Activated CD8-positive, alpha-beta memory T cell treated with anti-CD3 and anti-CD28 coated beads for 1 hour (primary cell): ENCODE results near the gene SLC48A1.

ENCODE experiments used
- DNase-seq, 2 donors: peaks; one replicate each; pipeline ENCODE4 v3.0.0-alpha.2; 2020; ENCODE audit warnings: low read depth in 1 of 2; ENCODE audit errors: extremely low read depth in 1 of 2

Gene SLC48A1

GRCh38 chr12:47776471-47777143, 3.6 kb downstream of the SLC48A1 start:
- DNase-seq: no peak

DNA sequence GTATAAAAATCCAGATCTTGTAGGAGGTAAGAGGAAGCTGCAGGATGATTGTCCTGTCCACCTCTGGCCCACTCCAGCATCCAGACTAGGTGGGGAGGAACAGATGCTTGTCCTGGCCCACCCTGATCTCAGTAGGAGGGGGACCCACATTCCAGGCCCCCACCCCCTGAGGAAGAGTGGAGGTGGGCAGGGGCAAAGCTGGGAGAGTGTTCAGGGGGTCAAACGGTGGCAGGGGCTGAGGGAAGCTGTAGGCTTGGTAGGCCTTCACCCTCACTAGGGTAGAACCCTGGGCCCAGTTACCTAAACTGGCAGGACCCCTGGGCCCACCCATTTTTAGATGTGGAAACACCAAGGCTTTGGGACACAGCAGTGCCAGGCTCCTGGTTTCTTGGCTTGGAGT, 4.1 kb downstream of the SLC48A1 start:
- DNase-seq: no peak

DNA sequence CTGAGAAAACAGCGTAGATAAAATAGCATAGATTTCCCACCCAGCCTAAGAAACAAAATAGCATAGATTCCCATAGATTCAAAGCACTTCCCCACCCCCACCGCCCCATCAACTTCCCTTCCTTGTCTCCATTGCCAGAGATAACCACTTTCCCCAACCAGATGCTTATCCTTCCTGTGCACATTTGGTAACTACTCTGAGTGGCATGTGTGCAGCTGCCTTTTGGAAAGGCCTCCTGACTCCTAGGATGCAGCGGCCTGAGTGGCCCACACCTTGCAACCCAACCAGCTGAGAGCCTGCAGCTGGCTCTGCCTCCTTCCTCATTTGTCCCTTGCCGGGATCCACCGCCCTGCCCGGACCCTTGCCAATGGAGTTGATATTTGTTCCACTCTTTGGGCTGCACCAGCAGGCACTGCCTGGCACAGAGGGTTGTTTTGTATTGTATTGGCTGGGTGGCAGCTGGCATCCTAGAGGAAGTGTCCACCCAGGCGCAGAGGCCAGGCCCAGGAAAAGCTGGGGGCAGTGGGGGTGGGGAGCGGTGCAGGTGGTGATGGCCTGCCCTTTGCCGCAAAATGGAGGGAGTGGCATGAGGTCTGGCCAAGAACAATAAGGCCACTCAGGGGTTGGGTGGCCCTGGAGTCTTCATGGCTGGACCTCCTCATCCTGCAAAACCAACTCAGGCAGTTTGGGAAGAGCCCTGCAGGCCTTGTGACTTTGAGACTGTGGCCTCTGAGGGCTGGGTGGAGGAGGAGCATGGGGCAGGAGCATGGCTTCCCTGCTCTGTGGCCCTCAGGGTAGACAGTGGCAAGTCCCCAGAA, 4.9 kb downstream of the SLC48A1 start:
- DNase-seq: no peak

GRCh38 chr12:47778881-47779280, 5.8 kb downstream of the SLC48A1 start:
- no peak for DNase-seq

DNA sequence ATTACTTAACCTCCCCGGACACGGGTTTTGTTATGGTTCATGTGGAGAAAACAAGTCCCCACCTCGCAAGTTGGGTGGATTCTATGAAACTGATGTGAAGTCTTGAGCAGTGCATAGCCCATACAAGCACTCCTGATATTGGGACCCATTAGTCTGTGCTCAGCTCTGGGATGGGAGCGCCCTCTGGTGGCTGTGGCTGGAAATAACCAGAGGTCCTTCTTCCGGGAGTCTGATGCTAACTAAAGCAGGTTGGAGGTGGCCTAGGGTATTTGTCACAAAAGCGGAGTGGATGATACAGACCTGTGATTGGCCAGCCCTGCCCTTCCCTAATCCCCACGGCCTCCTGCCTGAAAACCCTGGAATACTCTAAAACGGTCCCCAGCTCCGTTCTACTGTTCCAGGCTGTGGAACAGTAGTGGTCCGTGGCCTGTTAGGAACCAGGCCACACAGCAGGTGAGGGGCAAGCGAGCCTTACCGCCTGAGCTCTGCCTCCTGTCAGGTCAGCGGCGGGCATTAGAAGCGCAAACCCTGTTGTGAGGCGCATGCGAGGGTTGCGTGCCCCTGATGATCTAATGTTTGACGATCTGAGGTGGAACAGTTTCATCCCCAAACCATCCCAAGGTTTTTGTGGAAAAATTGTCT, 6.4 kb downstream of the SLC48A1 start:
- DNase-seq: peak; percentile 81 to 89

GRCh38 chr12:47779943-47780504, 7.0 kb downstream of the SLC48A1 start:
- DNase-seq: no peak

DNA sequence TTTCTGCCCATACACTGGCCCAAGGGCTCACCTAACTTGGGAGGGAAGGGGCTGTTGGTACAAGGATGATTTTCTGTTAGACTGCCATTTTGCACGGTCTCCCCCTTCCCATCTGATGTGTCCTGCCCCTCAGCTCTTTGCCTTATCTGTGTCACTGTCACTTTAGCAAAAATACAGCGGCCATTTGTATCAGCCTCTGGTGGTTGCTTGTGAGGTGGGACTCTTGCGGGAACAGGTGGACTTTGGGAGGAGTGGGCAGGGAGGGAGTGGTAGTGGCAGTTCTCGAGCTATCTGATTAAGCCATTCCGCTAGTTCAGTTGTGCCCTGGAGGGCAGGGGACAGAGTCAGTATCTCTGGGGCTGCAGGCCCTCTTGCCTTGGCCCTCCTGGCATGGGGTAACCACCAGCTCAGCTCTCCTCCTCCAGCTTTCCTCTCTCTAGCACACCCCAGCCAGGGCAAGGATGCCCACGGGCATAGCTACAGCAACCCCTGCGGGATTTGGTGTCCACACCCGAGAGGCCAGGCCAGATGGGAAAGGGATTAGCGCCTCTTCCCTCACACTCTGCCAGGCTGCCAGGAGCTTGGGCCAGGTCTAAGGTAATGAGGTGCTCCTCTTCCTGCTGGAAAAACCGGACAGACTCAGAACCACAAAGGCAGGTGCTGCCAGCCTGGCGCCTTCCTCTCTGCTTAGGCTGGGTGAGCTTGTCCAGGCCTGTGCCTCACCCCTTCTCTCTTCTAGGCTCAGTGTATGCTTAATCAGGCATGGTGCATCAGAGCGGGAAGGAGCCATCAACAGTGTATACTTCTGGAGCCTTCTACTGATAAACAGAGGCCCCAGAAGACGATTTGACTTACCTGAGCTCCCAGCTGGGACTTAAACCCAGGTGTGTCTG, 8.7 kb downstream of the SLC48A1 start:
- DNase-seq: no peak

GRCh38 chr12:47782372-47782770, 9.3 kb downstream of the SLC48A1 start:
- DNase-seq: no peak

DNA sequence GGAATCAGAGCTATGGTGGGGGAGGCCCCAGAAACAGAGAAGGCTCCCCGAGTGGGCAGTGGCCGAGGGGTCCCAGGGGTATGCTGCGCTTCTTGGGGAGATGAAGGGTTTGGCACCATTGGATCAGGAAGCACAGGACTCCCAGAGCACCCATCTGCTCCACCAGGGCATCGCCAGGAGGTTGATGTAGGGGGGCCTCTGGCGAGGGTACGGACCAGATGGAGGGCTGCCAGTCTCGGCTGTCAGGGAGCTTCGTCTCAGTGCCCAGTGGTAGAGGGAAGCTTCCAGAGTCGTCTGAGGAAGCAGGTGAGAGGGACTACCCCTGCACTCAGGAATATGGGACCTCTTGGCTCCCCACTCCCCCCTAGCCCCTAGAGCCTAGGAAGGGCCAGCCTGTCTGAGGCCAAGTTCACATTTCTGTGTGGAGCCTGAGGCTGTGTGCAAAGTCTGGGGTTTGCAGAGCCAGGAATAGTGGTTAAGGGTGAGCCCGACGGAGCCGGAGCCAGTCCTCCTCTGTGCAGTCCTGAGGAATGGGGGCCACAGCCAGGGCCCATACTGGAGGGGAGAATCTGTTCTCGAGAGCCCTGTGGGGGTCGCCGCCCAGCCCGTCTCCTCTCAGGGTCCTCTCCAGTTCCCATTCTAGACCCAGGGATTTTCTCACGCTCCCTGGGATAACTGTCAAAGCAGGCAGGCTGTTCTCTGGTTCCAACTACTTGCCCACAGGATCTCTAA, 10.2 kb downstream of the SLC48A1 start:
- DNase-seq: no peak

DNA sequence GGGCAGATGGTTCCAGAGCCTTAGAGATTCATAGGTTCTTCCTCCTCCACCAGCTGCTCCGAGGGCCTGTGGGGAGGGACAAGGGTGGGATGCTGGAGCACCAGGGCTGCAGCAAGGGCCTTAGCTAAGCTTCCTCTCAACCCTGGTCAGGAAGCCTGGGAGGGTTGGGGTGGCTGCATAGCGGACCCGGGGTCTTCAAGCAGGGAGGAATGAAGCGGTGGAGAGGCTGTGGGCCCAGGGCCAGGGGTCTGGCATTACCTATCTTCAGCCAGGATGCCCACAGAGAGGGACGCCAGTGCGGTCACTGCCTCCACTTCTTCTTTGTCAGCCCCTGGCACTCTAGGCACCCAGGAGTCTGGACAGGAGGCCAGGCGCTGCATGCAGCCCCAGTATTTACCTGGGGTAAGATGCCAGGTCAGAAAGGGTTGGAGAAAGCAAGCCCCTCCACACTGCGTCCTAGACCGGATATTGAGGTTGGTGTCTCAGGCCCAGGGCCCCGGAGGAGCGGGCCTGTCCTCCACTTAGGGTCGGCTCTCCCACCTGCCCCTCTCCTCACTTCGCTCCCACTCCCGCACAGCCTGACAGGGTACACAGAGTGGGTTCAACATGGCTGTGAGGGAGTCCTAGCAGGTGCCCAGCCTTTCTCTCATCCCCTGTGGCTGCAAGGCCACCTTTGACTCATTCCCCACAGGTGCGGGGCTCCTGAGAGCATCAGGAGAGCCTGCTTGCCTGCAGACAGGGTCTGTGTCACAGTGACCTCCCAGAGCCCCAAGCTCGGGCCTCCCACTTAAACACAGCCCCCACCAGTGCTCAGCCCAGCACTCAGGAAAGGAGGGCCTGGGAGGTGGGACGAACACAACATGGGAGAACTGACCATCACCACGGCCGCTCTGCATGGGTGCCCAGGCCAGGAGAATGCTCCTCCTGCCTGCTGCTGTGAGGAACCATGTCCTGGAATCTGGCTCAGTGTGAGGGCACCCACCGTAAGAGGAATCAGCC, 11.1 kb downstream of the SLC48A1 start:
- DNase-seq: no peak

DNA sequence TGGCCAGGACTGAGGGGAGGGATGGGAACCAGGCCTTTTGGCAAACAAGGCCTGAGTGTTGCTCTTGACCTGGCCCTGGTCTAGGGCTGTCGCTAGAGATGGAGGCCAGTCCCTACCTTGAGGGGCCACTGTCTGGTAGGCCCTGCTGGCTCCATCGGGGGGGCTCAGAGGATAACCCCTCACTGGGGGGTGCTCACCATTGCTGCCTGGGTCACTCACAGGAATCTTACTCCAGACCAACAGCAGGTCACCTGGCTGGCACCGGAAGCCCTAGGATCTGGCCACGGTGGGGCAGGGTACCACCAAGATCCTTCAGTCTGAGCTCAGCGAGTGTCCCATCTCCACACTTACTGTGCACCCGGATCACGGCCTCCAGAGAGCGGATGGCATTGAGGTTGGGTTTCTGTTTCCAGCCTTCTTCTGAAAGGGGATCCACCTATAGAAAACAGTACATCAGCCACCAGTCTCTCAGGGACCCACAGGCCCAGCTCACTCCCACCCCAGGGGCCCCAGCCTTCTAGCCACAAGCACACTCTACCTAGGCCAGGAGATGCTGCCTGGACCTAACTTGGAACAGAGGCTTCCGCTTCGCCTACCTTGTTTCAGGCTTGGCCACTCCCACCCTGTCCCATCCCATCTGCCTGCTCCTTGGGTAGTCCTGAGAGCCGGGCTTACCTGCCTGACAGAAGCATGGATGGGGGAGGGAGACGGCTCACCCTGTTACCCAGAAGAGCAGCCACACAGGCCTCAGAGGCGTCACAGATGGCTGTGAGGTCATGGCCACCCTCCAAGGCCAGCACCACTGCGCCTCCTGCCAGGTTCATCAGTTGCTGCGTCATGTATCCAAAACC, 12.2 kb downstream of the SLC48A1 start:
- DNase-seq: no peak

- no peak for DNase-seq
Observed at GRCh38 chr12:47785887-47786661, 13.0 kb downstream of the SLC48A1 start.

- DNase-seq: no peak
Observed at GRCh38 chr12:47786662-47787280, 13.7 kb downstream of the SLC48A1 start.

DNA sequence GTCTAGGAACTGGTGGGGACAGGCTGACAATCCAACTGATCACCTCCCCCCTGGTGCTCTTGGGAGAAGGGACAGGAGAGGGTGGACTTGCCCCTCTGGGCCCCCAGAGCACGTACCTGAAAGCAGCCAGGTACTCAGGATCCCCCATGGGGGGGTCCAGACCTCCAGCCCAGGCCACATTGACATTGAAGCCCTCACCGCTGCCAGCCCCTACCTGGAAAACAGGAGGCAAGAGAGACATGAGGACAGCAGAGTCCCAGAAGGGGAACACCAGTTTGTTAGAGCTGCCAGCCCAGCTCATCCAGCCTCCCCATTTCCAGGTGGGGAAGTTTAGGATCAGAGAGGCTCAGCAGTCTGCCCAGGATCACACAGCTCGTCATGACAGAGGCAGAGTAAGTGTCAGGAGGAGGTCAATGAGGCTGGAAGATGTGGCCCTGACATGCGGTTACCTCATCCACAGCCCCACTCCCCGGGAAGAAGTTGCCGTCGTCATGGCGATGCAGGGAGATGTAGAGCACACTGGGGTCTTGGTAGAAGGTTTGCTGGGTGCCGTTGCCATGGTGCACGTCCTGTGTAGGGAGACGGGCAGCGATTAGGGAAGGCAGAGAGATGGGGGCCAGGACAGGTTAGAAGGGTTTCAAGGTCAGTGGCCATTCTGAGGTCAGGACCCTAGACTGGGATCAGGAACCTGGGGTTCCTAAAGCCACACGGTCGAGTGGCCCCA, 14.7 kb downstream of the SLC48A1 start:
- DNase-seq: no peak

GRCh38 chr12:47789141-47789540, 16.1 kb downstream of the SLC48A1 start:
- DNase-seq: no peak
